Measurements from ENCODE around the gene OR56B1.

OR56B1 gene

GRCh38 chr11:5753943-5754342, 17.7 kb downstream of the OR56B1 start, which contains the start of gene OR52N4:
Gene OR52N4 (plus strand): TSS chr11:5754243. CDS start chr11:5754741, 498 bp downstream.
- TF ChIP-seq CTCF (IDR thresholded peaks at IDR 0.05; ENCODE audit: low read depth, low read length, missing control alignments): no peak
- H3K4me3 ChIP-seq (ENCODE audit: low read depth, low read length): no peak within 1 kb of the TSS
- no peak for DNase-seq (ENCODE audit: low read depth)

- TF ChIP-seq CTCF (IDR thresholded peaks at IDR 0.05; ENCODE audit: low read depth, low read length, missing control alignments): no peak
- no peak overlapping the region for H3K4me3 ChIP-seq (ENCODE audit: low read depth, low read length)
- no peak for DNase-seq (ENCODE audit: low read depth)
Measured at GRCh38 chr11:5767056-5767455, 30.8 kb downstream of the OR56B1 start.

- no peak for DNase-seq (ENCODE audit: low read depth)
- H3K4me3 ChIP-seq (ENCODE audit: low read depth, low read length): no peak within 1 kb of the TSS
Measured at GRCh38 chr11:5783255-5783654, 47.0 kb downstream of the OR56B1 start, which contains the start of gene OR52N5. Gene OR52N5 (minus strand): TSS chr11:5783355. CDS start chr11:5778634, 4,721 bp downstream.

More at GRCh38 chr11:5783255-5783654, 47.0 kb downstream of the OR56B1 start, which contains the start of gene OR52N5:
- TF ChIP-seq CTCF (IDR thresholded peaks at IDR 0.05; ENCODE audit: low read depth, low read length, missing control alignments): no peak
